Ramos (cell line): Measurements from ENCODE around the gene FBXL4.
"Not testable (repeated sequence)": the region's sequence is repeated elsewhere in the genome, so short reads cannot be mapped to it uniquely, and the experiment has no call there.

Source experiments
- in situ Hi-C: fragments of 300-500 bp; cut with MboI; formaldehyde crosslinking; loops from one replicate; pipeline ENCODE4 v1.14.3; 2022; ENCODE audit warnings: low sequenced_read_pairs; ENCODE audit not compliant: unreplicated experiment

The FBXL4 gene

GRCh38 chr6:98946266-98946878 lies 1.4 kb downstream of the FBXL4 start:
- in situ Hi-C loops, result no loop called here

GRCh38 chr6:98945311-98946115 lies 2.2 kb downstream of the FBXL4 start:
- in situ Hi-C loops, result no loop called here

- in situ Hi-C loops, result no loop called here
Measured at GRCh38 chr6:98944598-98945081, 3.1 kb downstream of the FBXL4 start.

GRCh38 chr6:98944168-98944567 lies 3.6 kb downstream of the FBXL4 start:
- in situ Hi-C loops, result no loop called here

GRCh38 chr6:98942263-98942803 lies 5.4 kb downstream of the FBXL4 start:
- in situ Hi-C loops, result no loop called here

- in situ Hi-C loops, result no loop called here
Measured at GRCh38 chr6:98941319-98941718, 6.4 kb downstream of the FBXL4 start.

GRCh38 chr6:98937351-98937750 lies 10.4 kb downstream of the FBXL4 start:
- in situ Hi-C loops, result no loop called here

- in situ Hi-C loops, result no loop called here
Measured at GRCh38 chr6:98932381-98932780, 15.4 kb downstream of the FBXL4 start.

- in situ Hi-C loops, result no loop called here
Measured at GRCh38 chr6:98931696-98932095, 16.1 kb downstream of the FBXL4 start.

GRCh38 chr6:98929498-98930060 lies 18.2 kb downstream of the FBXL4 start:
- in situ Hi-C loops, result no loop called here

- in situ Hi-C loops, result no loop called here
Measured at GRCh38 chr6:98928688-98929087, 19.1 kb downstream of the FBXL4 start.

GRCh38 chr6:98927534-98927933 lies 20.2 kb downstream of the FBXL4 start:
- in situ Hi-C loops, result no loop called here

- in situ Hi-C loops, result no loop called here
Measured at GRCh38 chr6:98925831-98926230, 21.9 kb downstream of the FBXL4 start.

- in situ Hi-C loops, result no loop called here
Measured at GRCh38 chr6:98924647-98925046, 23.1 kb downstream of the FBXL4 start.

- in situ Hi-C loops, result no loop called here
Measured at GRCh38 chr6:98920904-98921431, 26.8 kb downstream of the FBXL4 start.

- in situ Hi-C loops, result not testable (repeated sequence)
Measured at GRCh38 chr6:98910946-98911345, 36.8 kb downstream of the FBXL4 start.

- in situ Hi-C loops, result no loop called here
Measured at GRCh38 chr6:98909236-98909635, 38.5 kb downstream of the FBXL4 start.

- in situ Hi-C loops, result not testable (repeated sequence)
Measured at GRCh38 chr6:98906342-98906741, 41.4 kb downstream of the FBXL4 start.

GRCh38 chr6:98905759-98906158 lies 42.0 kb downstream of the FBXL4 start:
- in situ Hi-C loops, result no loop called here

GRCh38 chr6:98904096-98904495 lies 43.6 kb downstream of the FBXL4 start:
- in situ Hi-C loops, result no loop called here

- in situ Hi-C loops, result no loop called here
Measured at GRCh38 chr6:98900706-98901105, 47.0 kb downstream of the FBXL4 start.
